Tibial nerve (tissue), 4 donors: ENCODE data around the gene OVOL2. TPM values are rescaled to one million over a fixed set of nuclear protein-coding genes. Genes with fewer than 3 reads are reported as not detected.
"Not testable (repeated sequence)": the region's sequence is repeated elsewhere in the genome, so short reads cannot be mapped to it uniquely, and the experiment has no call there.

Source experiments
- DNase-seq, 2 donors: peaks; one replicate each; pipeline ENCODE4 v3.0.0-alpha.2; 2019; ENCODE audit warnings: low spot score in 2 of 2
- H3K27ac ChIP-seq, 4 donors: fragments of 200-600 bp; sonication (generic) in 3 of 4; one replicate each; pipeline ENCODE4 v1.5.1; 2017 to 2019; ENCODE audit warnings: mild to moderate bottlenecking in 1 of 4
- H3K27me3 ChIP-seq, 2 donors: fragments of 200-600 bp; sonication (generic) in 1 of 2; one replicate each; pipeline versions ENCODE4 v1.5.1 to v1.6.0; 2017 to 2019
- H3K36me3 ChIP-seq, 3 donors: fragments of 200-600 bp; sonication (generic); one replicate each; pipeline ENCODE4 v1.5.1; 2018 to 2019
- H3K4me1 ChIP-seq, 4 donors: fragments of 200-600 bp; sonication (generic) in 3 of 4; one replicate each; pipeline ENCODE4 v1.5.1; 2017 to 2019
- H3K4me3 ChIP-seq, 4 donors: fragments of 200-600 bp; sonication (generic) in 3 of 4; one replicate each; pipeline ENCODE4 v1.5.1; 2017 to 2019; ENCODE audit warnings: mild to moderate bottlenecking in 1 of 4, moderate library complexity in 1 of 4
- H3K9me3 ChIP-seq, 4 donors: fragments of 200-600 bp; sonication (generic) in 3 of 4; one replicate each; pipeline ENCODE4 v1.5.1; 2017 to 2019
- EP300 ChIP-seq, 2 donors: sonication (generic); formaldehyde crosslinking; IDR thresholded peaks; one replicate each; pipeline ENCODE4 v1.6.1; 2017; ENCODE audit warnings: antibody characterized with exemption in 2 of 2, mild to moderate bottlenecking in 1 of 2
- POLR2A ChIP-seq, 2 donors: fragments of 450-650 bp; IDR thresholded peaks; one replicate each; pipeline ENCODE4 v1.6.1; 2017; ENCODE audit warnings: antibody characterized with exemption in 2 of 2, mild to moderate bottlenecking in 2 of 2, moderate library complexity in 2 of 2
- WGBS, 2 donors: methylation state at CpG; one replicate each; pipeline ENCODE4 v1.1.5; 2018; 5-methylcytosine and 5-hydroxymethylcytosine counted together
- total RNA-seq, 4 donors: library from RNA; depleted of rRNA; stranded (reverse); fragments of >200 nt; gene quantifications; one replicate each; pipeline ENCODE4 v1.1.0, GENCODE V29; 2016
- TF ChIP-seq, protein P1 (sequence below), 5 experiments: fragments of 200-600 bp in 3 of 5; fragments of 450-650 bp in 2 of 5; sonication (generic) in 3 of 5; IDR thresholded peaks; one replicate each; pipeline ENCODE4 v1.5.1; 2016 to 2019; ENCODE audit warnings: antibody characterized with exemption in 5 of 5, mild to moderate bottlenecking in 3 of 5, moderate library complexity in 2 of 5

Gene OVOL2
- total RNA-seq, 4 donors from 2014 or later = not detected

DNA sequence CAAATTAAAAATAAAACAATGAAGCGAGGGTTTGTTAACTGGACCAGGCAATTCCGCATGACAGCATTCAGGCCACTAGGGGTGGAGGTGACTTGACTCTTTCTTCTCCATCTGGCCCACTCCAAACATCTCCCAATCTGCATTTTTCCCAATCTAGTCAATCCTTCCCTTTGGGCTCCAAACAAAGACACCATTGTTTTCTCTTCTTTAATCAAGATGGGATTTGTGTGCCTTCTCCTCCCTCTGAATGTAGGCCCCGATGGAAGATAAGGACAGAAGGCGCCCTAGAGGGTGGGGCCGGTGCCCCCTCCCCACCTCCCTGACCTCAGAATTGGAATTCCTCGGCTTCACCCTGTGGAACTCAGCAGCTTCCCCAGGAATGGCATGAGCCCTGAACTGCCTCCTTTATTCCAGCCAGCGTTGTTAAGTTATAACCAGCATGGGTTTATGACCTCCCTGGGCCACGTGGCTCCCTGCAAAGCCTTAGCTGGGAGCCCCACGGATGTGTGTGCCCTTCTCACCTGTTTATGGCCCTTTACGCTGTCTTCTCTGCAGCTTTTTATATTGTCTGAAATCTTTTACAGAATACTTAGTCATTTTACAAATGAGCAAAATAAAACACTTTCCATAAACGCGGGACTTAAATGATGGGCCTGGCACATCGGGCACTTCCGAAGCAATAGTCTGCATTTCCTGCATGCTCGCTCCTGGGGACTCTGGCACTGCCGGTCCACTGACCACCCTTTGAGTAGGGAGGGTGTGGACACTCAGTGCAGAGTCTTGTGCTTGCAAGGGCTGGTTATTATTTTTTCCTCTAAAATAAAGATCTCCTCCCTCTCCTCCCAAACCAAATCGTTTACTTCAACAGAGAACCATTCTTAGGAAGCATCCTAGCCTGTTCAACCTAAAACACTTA is 24.5 kb downstream of the OVOL2 start:
- Histone ChIP-seq H3K4me1 (no peaks in the 10 kb centered on the region), H3K36me3 (no peaks in the 10 kb centered on the region), H3K4me3 (no peak overlapping the region), H3K27me3 (no peaks in the 10 kb centered on the region), H3K27ac (no peak overlapping the region), H3K9me3 (no peaks in the 10 kb centered on the region)
- no peak for DNase-seq
- WGBS, 2 donors = 43 to 46% methylated on average over 16 to 17 of the region's 17 CpGs
- no peak for TF ChIP-seq POLR2A (IDR thresholded peaks at IDR 0.05)
- TF ChIP-seq, protein P1, sequence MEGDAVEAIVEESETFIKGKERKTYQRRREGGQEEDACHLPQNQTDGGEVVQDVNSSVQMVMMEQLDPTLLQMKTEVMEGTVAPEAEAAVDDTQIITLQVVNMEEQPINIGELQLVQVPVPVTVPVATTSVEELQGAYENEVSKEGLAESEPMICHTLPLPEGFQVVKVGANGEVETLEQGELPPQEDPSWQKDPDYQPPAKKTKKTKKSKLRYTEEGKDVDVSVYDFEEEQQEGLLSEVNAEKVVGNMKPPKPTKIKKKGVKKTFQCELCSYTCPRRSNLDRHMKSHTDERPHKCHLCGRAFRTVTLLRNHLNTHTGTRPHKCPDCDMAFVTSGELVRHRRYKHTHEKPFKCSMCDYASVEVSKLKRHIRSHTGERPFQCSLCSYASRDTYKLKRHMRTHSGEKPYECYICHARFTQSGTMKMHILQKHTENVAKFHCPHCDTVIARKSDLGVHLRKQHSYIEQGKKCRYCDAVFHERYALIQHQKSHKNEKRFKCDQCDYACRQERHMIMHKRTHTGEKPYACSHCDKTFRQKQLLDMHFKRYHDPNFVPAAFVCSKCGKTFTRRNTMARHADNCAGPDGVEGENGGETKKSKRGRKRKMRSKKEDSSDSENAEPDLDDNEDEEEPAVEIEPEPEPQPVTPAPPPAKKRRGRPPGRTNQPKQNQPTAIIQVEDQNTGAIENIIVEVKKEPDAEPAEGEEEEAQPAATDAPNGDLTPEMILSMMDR (IDR thresholded peaks at IDR 0.05) = no peak
- TF ChIP-seq EP300 (IDR thresholded peaks at IDR 0.05) = no peak

DNA sequence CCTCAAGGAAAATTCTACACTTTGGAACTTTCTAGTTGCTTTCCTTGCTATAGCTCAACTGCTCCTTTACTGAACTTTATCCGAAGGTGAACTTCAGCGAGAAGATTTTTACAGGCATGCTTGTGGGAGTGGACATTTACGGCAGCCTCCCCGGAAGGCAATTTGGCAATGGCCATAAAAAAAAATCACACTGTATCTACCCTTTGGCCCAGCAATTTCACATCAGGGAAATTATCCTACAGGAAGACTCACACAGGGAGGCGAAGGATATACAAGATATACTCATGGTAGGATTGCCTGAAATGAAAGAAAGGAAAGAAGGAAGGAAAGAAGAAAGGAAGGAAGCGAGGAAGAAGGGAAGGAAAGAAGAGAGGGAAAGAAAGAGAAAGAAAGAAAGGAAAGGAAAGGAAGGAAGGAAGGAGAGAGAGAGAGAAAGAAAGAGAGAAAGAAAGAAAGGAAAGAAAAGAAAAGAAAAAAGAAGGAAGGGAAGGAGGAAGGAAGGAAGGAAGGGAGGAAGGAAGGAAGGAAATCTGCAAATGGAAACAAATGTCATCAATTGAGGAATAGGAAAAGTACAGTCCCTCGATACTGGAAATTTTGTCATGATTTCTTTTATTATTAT is 25.7 kb downstream of the OVOL2 start:
- no peaks in the 10 kb centered on the region for H3K9me3 ChIP-seq
- no peak overlapping the region for H3K27ac ChIP-seq
- no peak overlapping the region for H3K4me3 ChIP-seq
- no peaks in the 10 kb centered on the region for H3K4me1 ChIP-seq
- H3K27me3 ChIP-seq = no peaks in the 10 kb centered on the region
- H3K36me3 ChIP-seq = no peaks in the 10 kb centered on the region
- TF ChIP-seq EP300 (IDR thresholded peaks at IDR 0.05) (no peak), POLR2A (IDR thresholded peaks at IDR 0.05) (no peak)
- TF ChIP-seq, protein P1 (IDR thresholded peaks at IDR 0.05) = no peak
- DNase-seq = no peak
- 57 to 61% methylated on average over 7 of the region's 7 CpGs for WGBS, 2 donors

DNA sequence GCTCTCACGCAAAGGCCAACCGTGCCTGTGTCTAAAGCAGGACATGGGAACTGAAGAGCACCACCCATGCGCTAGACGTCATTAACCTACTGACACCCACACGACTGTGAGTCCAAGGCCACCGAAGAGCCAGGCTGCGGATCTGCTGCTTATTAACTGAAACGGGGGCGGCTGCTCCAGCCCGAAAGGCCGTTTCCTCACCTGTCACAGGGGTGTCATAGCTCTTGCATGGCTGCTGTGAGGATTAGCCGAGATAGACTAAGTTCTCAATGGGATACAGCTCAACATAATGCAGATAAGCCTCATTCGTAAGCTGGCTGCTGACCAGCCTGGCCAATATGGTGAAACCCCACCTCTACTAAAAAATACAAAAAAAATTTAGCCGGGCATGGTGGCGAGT is 26.7 kb downstream of the OVOL2 start:
- H3K36me3 ChIP-seq = no peaks in the 10 kb centered on the region
- 83 to 87% methylated on average over 13 to 15 of the region's 15 CpGs for WGBS, 2 donors
- H3K27me3 ChIP-seq = no peaks in the 10 kb centered on the region
- DNase-seq = no peak
- no peak overlapping the region for H3K4me3 ChIP-seq
- no peaks in the 10 kb centered on the region for H3K9me3 ChIP-seq
- no peaks in the 10 kb centered on the region for H3K4me1 ChIP-seq
- H3K27ac ChIP-seq = no peak overlapping the region
- TF ChIP-seq, protein P1 (IDR thresholded peaks at IDR 0.05) = no peak
- TF ChIP-seq POLR2A (IDR thresholded peaks at IDR 0.05) = no peak
- TF ChIP-seq EP300 (IDR thresholded peaks at IDR 0.05) = no peak

DNA sequence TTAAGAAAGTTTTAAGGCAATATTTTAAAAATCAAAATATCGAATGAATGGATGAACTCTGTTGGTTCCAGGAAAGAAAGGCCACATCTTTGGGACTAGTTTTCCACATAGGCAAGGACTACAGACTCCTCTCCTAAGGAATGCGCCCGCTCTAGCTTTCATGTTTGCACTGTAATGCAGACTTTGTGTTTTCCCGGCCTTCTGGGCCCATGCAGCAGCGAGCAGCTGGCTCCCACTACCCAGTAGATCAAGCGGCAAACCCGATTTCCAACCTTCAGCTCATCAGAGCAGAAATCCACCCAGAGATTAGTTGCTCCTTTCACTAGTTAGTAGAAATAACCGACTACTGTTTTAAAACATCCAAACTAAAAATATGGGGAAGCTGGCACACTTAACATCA is 27.7 kb downstream of the OVOL2 start:
- 77 to 84% methylated on average over 8 of the region's 8 CpGs for WGBS, 2 donors
- H3K9me3 ChIP-seq = no peaks in the 10 kb centered on the region
- no peak overlapping the region for H3K4me3 ChIP-seq
- H3K4me1 ChIP-seq = no peaks in the 10 kb centered on the region
- no peaks in the 10 kb centered on the region for H3K27me3 ChIP-seq
- no peak for DNase-seq
- no peak overlapping the region for H3K27ac ChIP-seq
- H3K36me3 ChIP-seq = no peaks in the 10 kb centered on the region
- no peak for TF ChIP-seq EP300 (IDR thresholded peaks at IDR 0.05)
- TF ChIP-seq, protein P1 (IDR thresholded peaks at IDR 0.05) = no peak
- TF ChIP-seq POLR2A (IDR thresholded peaks at IDR 0.05) = no peak

DNA sequence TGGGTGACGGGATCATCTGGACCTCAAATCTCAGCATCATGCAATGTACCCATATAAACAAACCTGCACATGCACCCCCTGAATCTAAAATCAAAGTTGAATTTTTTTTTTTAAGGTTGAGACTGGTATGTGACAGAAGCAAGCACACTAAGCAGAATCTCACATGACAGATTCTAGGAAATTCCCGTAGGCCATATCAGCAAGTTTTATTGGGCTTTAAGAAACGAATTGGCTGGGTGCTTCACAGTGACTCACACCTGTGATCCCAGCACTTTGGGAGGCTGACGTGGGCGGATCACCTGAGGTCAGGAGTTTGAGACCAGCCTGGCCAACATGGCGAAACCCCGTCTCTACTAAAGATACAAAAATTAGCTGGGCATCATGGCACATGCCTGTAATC is 30.7 kb downstream of the OVOL2 start:
- H3K4me1 ChIP-seq, H3K9me3 ChIP-seq, DNase-seq: not testable (repeated sequence)

More for the DNA sequence above, 30.7 kb downstream of the OVOL2 start:
- H3K27me3 ChIP-seq, H3K27ac ChIP-seq, H3K36me3 ChIP-seq, H3K4me3 ChIP-seq: not testable (repeated sequence)
- 87 to 88% methylated on average over 7 of the region's 7 CpGs for WGBS, 2 donors
